Stimulated activated CD8-positive, alpha-beta memory T cell treated with anti-CD3 and anti-CD28 coated beads, Interleukin-4, amount 100 ng/mL, for 4 hours (primary cell): ENCODE data around the gene ADAMTSL1.
"Not testable (repeated sequence)": the region's sequence is repeated elsewhere in the genome, so short reads cannot be mapped to it uniquely, and the experiment has no call there.

Experiments
- DNase-seq, 2 donors: peaks; one replicate each; pipeline ENCODE4 v3.0.0-alpha.2; 2020; ENCODE audit warnings: low read depth in 2 of 2, low spot score in 1 of 2

ADAMTSL1 gene

GRCh38 chr9:18925880-18926279 is 451.9 kb downstream of the ADAMTSL1 start:
- DNase-seq = no peak

- DNase-seq = no peak
Observed at GRCh38 chr9:18926513-18926912, 452.6 kb downstream of the ADAMTSL1 start.

- no peak for DNase-seq
Observed at GRCh38 chr9:18928711-18929110, 454.8 kb downstream of the ADAMTSL1 start.

GRCh38 chr9:18930611-18931010 is 456.7 kb downstream of the ADAMTSL1 start:
- not testable (repeated sequence) for DNase-seq

- no peak for DNase-seq
Observed at GRCh38 chr9:18935541-18935940, 461.6 kb downstream of the ADAMTSL1 start.

GRCh38 chr9:18936094-18936871 is 462.3 kb downstream of the ADAMTSL1 start:
- DNase-seq = no peak

- no peak for DNase-seq
Observed at GRCh38 chr9:18939943-18940342, 466.0 kb downstream of the ADAMTSL1 start.

- DNase-seq = no peak
Observed at GRCh38 chr9:18941060-18941740, 467.2 kb downstream of the ADAMTSL1 start.

- DNase-seq = no peak
Observed at GRCh38 chr9:18942801-18943200, 468.8 kb downstream of the ADAMTSL1 start.

GRCh38 chr9:18947892-18948339 is 474.0 kb downstream of the ADAMTSL1 start:
- no peak for DNase-seq

- DNase-seq = no peak
Observed at GRCh38 chr9:18951936-18952335, 478.0 kb downstream of the ADAMTSL1 start.

- no peak for DNase-seq
Observed at GRCh38 chr9:18955626-18956025, 481.7 kb downstream of the ADAMTSL1 start.
